Epidermal melanocyte (primary cell): ENCODE data around the gene ANKMY1.
"Not testable (repeated sequence)": the region's sequence is repeated elsewhere in the genome, so short reads cannot be mapped to it uniquely, and the experiment has no call there.

Source experiments
- DNase-seq: peaks from one replicate; pipeline ENCODE4 v3.0.0; 2011; ENCODE audit warnings: low spot score; ENCODE audit not compliant: insufficient read length

Gene ANKMY1

DNA sequence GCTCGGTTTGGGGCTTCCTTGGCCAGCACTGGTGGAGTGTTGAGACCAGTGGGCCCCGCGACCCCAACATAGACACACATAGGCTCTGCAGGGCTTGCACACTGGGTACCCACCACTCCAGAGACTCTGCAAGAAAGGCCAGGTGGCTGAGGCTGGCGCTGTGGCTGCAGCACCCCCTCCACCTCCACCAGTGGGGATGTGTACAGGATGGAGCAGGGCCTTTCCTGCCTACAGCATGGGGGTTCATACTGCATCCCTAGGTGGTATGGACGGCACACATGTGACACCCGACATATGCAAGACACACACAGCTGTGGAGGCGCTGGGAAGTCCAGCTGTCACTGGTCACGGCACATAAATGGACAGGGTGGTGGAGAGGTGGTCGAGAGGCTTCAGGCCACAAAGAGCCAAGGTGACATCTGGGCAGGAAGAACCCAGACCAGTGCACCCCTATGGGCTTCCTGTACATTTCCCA lies 11.8 kb upstream of the ANKMY1 start:
- no peak for DNase-seq

DNA sequence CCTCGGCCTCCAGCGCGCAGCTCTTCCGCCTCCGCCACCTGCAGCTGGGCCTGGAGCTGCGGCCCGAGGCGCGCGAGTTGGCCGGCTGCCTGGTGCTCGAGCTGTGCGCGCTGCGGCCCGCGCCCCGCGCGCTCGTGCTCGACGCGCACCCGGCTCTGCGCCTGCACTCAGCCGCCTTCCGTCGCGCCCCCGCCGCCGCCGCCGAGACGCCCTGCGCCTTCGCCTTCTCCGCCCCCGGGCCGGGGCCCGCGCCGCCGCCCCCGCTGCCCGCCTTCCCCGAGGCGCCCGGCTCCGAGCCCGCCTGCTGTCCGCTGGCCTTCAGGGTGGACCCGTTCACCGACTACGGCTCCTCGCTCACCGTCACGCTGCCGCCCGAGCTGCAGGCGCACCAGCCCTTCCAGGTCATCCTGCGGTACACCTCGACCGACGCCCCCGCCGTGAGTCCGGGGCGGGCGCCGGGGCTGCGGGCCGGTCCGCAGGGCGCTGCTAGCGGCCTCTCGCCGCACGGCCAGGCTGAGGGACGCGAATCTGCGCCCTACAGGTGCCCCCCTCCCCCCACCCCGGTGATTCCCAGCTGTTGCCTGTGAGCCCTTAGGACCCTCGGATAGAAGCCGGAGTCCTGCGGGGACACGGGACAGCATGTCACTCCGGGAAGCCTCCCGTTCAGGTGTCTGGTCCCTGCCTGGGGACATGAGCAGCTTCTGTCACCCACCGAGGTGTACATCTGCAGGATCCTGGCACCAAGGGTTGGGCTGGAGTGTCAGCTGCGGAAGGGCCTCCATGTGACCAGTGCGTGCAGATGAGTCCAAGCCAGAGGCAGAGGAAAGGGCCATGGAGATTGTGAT lies 11.1 kb upstream of the ANKMY1 start:
- DNase-seq: no peak

DNA sequence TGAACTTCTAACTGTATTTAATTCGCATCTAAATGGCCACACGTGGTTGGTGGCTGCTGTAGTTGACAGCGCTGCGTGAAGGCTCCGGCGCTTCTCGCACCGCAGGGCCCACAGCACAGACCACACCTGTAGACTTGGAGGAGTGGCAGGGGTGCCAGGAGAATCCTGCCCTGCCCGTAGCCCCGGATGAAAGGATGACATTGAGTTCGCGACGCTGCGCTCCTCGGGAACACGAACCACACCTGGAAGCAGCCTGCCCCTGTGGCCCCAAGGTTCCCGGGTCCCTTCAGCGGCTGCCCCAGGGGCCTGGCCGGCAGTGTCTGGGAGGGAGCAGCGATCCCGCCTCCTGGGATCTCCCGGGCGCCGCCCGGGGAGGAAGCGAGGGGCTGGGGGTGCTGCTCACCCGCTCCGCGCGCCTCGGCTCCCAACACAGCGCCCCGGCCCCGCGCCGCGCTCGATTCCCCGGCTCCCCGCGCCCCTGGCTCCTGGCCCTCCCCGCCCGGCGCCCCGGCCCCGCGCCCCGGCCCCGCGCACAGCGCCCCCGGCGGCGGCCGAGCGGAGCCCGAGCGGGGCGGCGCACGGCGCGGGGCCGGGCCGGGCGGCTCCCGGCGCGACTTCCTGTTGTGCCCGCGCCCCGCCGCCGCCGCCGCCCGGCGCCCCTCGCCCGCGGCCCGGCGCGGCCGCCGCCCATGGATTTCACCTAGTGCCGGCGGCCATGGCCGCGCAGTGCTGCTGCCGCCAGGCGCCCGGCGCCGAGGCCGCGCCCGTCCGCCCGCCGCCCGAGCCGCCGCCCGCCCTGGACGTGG lies 10.3 kb upstream of the ANKMY1 start, which contains the start of gene RNPEPL1:
Gene RNPEPL1, plus strand, starts transcription at position 613 of the 806 bp plus-strand sequence. Its CDS starts 103 bp downstream, at position 716.
- no peak for DNase-seq

DNA sequence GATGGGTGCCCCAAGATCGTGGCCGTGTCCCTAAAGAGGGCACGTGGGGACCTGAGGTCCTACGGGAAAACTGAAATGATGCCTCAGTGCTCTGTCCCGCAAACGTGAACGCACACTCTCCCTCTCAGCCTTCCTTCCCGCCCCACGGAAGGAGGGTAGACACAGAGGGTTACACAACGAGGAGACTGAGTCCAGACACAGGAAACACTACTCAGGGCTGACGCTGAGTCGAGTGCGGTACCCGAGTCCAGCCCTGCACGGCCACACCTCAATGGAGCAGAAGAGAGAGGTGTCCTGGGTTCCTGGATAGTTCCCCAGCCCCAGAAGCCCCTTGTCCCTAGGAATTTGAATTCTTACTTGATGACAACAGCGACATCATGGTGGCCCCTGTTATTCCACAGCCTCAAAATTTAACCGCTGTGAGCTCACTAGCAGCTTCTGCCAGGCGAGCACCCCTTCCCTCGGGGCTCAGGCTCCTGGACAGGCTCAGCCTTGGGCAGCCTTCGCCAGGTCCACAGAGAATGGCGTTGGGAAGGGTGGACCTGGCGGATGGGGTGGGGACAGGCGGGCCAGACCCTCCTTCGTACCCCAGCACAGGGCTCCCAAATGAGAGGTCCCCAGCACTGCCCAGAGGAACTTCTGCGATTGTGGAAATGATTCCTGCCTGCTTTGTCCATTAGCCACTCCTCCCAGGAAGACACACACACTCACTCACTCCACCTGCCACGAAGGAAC lies 9.5 kb upstream of the ANKMY1 start:
- DNase-seq: no peak

DNA sequence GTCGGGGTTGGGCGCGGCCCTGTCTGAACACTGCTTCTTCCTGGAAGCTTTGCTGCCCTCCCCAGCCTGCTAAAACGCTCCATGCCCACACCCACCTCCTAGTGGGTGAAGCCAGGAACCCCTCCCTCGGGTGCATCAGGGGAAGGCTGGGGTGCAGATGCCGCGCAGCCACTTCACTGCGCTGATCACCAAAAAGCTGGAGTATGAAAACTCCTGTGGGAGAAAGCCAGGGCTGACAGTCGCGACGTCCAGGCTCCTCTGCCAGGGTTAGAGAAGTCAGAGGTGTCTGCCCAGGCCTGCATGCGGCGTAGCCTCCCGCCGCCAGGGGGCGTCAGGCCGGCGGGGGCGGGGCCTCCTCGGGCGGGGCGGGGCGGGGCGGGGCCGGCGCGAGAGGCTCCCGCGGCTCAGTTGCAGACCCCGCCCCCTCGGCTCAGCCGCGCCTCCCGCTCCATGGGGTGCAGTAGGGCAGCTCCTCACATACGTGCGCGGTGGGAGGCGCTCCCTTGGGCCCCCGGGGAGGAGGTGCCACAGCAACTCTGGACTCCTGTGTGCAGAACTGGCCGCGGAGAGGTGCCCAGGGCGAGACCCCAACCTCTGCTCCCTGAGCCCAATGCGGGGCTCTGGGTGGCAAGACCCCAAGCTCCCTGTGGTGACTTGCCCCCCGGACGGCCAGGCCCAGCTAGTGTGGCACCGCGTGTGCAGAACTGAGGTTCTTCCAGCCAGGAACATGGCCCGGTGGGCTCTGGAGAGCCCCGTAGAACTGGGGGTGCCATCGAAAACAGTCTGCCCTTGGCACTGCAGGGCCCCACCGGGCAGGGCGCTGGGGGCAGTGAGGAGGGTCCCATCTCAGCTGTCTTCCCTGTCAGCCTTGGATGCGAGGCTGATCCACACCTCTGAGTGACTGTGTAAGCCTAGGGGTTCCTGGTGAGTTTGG lies 8.7 kb upstream of the ANKMY1 start:
- peak; percentile 68 for DNase-seq

DNA sequence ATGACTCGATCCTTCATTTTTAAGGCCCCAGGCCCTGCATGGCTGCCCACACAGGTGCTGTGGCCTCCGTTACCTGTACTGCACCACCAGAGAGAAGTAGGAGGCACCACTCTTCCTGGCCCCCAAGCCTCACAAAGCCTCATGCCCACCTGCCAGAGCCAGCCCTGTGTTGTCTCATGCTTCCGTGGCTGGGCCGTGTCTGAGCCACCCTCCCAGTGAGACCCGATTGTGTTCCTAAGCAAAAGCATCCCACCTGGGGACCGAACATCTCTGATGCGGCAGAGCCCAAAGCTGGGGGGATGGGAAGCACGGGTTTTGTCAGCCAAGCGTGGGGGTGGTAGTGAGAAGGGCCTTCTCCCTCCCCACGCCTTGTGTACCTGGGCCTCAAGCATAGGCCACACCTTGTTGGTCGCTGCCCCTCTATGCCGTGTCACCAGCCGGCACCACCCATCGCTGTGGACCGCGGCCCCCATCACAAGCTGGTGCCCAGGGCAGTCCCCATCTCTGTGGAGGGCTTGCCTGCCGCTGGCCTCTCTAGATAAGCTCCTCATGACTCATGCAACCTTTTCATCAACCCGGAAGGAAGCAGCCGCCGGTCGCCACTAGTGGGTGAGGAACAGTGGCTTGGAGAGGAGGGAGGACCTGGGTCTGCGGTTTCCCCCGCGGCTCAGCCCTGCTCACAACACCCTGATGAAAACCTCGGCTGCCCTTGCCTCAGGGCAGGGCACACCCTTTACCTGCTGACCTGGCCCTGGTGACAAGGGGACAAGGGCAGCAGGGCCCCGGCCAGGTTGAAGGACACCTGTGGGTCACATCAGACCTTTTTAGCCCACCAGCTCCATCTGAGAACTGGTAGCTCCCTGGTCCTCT lies 7.8 kb upstream of the ANKMY1 start:
- DNase-seq: no peak

DNA sequence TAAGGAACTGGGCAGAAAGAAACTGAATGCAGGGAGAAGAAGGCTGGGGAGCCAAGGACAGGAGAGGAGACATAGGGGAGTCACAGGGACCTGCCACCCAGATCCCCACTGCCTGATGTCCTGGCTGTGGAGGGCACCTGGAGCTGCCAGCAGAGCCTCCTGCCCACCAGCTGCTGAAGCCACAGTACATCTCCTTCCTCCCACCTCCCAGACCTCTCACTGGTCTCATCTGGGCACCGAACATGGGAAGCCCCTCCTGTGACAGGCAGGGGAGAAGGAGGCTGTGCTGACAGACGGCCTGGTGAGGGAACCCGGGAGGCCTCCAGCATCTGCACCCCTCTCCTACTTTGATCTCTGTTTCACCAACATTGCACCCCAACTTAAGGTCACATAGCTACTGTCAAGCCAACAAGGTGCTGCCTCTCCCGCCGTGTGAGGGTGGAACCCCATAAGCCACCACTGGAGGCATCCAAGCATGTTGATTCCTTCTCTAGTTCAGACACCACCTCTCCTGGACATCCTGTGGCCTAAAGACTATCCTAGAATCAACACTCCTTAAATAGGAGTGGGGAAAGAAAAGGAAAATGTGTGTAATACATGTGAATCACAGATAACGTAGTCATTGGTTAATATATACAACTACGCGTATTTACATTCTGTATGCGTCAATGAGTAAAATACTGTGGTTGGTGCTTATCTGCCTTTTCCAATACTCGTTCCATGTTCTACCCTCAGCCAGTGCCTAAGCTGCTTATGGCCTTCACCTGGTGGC lies 7.0 kb upstream of the ANKMY1 start:
- no peak for DNase-seq

DNA sequence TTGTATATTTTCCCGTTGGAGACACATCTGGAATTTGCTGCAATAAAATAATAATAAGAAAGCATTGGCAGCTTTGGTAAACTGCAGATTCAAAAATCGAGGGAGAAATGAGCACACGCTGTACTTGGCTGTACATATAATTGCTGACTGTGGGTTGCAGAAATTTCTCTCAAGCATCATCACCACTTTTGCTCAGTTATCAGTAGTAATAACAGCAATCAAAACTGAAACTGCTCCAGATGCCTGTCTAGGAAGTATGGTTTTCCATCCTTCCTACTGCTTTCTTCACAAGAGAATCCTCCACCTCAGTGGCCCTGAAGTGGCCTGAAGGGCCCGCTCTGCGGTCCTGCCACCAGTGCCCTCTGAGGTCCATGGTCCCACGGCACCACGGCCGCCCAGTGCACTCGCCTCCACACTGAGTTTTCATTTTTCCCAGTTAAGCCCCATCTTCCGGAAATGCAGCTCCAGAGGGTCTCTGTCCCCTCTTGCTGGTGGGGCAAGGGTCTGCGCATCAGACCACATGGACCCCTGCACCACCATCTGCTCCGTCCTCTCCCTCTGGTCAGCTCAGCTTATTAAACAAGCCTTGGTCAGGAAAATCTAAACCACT lies 6.3 kb upstream of the ANKMY1 start:
- DNase-seq: no peak

DNA sequence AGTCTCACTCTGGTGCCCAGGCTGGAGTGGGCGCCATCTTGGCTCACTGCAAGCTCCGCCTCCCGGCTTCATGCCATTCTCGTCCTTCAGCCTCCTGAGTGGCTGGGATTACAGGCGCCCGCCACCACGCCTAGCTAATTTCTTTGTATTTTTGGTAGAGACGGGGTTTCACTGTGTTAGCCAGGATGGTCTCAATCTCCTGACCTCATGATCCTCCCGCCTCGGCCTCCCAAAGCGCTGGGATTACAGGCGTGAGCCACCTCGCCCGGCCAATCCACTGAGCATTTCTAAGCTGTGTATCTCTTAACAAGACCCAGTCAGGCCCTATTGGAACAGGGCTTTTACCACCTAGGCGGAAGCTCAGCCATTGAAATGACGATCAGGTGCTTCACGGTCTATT lies 5.4 kb upstream of the ANKMY1 start:
- not testable (repeated sequence) for DNase-seq

DNA sequence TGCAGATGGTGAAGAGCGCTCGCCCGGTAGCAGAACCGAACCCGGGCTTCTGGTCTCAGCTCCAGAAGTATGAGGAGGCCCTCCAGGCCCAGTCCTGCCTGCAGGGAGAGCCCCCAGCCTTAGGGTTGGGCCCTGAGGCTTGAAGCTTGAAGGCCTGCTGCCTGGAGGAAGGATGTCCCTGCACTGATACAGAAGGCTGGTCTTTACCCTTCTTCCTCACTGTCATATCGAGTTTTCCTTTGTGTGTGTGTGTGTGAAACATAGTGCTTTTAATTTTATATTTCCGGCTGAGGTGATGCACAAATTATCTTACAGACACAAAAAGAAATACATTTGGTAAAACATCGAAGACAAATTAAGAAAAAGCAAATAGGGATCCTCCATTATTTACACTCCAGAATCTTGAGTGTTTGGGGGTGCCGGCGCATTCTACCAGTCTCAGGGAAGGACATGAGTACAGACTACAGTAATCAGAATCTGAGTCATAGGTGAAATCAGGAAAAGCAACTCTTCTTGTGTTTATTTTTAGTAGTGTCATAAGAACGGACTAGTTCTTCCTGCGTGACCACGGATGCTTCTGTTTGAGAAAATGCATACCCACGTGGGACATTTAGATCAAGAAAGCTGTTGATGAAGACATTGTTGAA lies 3.7 kb upstream of the ANKMY1 start:
- DNase-seq: no peak

DNA sequence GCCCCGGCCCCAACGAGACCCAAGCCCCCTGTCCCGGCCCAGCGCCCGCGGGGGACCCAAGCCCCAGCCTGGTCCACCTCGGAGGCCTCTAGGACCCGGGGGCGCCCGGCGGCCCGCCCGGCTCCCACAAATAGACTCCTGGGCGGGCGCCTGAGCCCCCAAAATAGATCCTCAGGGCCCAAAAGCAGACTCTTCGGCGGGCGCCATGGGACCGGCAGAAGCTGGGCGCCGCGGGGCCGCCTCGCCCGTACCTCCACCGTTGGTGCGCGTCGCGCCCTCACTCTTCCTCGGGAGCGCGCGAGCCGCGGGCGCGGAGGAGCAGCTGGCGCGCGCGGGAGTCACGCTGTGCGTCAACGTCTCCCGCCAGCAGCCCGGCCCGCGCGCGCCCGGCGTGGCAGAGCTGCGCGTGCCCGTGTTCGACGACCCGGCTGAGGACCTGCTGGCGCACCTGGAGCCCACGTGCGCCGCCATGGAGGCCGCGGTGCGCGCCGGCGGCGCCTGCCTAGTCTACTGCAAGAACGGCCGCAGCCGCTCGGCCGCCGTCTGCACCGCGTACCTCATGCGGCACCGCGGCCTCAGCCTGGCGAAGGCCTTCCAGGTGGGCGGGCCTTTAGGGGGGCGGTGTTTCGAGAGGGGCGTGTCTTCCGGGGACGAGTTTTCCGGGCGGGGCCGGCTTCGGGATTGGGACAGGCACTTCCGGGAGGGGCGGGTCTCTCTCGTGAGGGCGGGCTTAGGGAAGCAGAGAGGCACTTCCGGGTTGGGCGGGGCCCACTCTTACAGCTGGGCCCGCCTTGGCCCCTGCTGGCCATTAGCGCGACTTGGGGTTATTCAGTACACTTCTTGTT lies 2.9 kb upstream of the ANKMY1 start:
- DNase-seq: peak; percentile 77

DNA sequence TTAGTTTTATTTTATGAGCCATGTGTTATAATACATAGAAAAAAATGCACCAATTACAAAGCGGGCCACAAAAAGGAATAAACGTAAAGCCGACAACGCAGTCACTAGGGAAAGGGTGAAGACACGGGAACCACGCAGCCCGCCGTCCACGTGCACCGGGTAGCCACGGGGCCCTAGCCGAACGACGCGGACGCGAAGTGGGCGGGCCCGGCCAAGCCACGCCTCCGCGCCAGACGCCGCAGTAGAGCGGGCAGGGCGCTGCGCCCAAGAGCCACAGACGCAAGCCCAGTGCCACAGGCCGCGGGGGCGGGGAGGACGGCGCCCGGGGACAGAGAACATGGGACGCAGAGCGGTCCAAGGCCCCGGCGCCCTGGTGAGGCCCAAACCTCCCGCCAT lies 2.3 kb upstream of the ANKMY1 start, which contains the start of gene DUSP28:
Gene DUSP28, plus strand, starts transcription at position 274 of the 396 bp plus-strand sequence. CDS start 328 bp downstream, outside the sequence.
- DNase-seq: peak; percentile 82

DNA sequence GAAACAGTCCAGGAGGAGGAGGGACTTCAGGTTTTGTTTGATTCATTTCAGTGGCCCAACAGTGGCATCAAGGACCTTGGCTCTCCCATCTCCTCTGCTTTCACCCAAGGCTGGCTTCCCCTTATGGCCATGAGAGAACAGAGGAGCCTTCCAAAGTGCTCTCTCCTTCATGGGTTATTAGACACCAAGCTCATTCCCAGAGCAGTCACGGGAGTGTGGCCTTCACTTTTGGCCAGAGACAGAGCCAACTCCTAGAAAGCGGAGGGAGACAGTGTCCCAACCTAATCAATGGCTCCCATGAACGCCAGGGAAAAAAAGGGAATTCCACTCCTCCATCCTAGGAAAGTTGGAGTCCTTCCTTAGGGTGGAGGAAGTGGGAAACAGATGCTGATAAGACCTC lies 1.5 kb upstream of the ANKMY1 start:
- DNase-seq: no peak

DNA sequence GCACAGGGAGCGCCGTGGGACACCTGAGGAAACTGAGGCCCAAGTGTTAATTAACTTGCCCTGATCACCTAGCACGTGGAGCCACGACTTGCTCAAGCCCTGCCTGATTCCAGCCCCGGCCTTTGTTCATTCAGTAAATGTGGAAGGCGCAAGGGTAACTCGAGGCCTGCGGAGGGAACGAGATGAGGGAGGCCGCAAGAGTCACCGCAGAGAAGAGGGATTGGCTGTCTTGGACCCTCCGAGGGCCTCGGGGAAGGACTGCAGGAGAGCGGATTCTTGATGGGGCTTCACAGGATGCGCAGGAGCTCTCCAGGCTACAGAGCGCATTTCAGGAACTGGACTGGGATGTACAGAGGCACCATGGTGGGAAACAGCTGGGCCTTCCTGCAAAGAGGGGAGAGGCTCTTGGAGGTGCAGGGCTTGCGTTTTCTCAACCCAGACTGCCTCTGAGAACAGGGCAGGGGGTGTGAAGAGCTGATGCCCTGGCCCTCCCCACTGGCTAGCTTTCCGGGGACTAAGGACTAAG lies 511 bp upstream of the ANKMY1 start:
- DNase-seq: no peak

DNA sequence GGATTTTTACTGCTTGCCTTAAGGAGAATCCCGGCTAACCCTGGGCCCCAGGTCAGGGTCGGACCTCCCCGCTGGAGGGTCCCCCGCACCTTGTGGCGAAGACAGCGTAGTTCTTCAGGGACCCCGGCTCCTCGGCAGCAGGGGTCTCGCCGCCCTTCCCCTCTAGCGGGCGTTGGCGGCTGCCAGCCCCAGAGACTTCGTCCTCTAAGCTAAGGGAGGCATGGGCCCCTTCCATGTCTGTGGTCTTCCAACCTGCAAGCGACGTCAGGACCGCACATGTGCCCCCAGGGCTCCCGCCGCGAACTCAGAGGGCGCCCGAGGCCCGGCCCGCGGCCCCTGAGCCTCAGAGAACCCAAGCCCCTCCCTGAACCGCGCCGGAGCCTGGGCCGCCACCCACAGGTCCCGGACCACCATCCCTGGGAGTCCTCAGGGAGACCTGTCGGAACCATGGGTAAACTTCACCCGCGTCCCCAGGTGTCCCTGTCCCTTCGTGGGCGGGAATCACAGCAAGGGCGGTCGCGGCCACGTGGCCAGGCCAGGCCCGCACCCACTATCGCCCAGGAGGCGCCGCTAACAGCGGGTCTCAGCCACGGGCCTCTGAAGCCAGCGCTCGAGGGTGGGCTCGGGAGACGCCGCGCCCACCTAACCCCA lies 562 bp downstream of the ANKMY1 start:
- DNase-seq: no peak

DNA sequence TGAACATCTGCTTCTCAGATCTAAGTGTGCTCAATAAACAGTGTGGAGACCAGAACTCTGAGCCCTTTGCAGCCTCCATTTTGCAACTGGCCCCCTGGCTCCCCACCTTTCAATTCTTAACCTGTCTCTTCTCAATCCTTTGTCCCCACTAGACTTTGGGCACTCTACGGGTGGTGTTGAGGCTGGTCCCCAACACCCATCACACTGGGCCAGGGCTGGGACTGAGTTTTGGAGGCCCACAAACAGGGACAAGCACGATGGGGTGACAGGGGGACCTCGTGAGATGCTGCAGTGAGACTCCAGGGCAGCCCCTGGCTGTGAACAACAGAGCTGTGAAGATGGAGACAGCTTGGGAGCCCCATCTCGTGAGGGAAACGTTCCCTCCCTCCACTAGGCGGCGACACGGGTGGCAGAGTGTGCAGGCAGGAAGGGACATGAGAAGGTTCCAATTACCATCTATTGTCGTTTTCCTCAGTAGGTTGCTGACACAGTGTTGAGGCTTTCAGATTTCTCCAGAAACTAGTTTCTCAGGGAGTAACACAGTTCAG lies 1.2 kb downstream of the ANKMY1 start:
- no peak for DNase-seq
